ENCODE measurements around the gene ASPG. TPM values are rescaled to one million over a fixed set of nuclear protein-coding genes. Genes with fewer than 3 reads are reported as not detected.

Gene ASPG
- total RNA-seq, 1 experiment from 2014 or later = not detected

DNA sequence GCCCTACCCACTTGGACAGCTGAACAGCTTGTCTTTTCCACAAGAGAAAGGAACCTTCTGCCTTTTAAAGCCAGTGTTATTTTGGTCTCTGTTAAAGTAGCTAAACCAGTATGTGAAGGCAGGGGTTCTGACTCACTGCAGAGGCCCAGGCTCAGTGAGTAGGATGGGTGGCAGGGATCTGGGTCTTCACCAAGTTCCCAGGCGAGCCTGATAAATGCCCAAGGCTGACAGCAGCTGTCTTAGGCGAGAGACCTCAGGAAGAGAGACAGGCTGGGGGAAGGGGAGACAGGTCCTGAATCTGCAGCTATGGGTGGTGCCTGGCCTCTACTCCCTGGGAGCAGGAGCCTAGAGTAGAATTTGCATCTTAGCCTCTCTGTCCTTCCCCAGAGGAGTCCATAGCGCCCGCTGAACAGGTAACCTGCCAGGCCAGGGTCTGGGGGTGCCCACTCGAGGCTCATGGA, 34.8 kb downstream of the ASPG start:
- DNase-seq = no peak
- no peaks in the 10 kb centered on the region; the same call in 1 of the 2 replicates for H4K20me1 ChIP-seq (ENCODE audit: insufficient read depth, low read depth, low read length)
- no peaks in the 10 kb centered on the region for H3K79me2 ChIP-seq (ENCODE audit: low read length)
- no peak overlapping the region for H3K4me2 ChIP-seq (ENCODE audit: low read depth, low read length, poor library complexity, severe bottlenecking)
- no peaks in the 10 kb centered on the region for H3K36me3 ChIP-seq (ENCODE audit: insufficient read depth, low read length)
- H3K9me2 ChIP-seq (replicated peaks; ENCODE audit: insufficient read depth, low read length) = no peaks in the 10 kb centered on the region
- no peak overlapping the region for H3K4me3 ChIP-seq (ENCODE audit: low read length)
- no peaks in the 10 kb centered on the region for H3K27me3 ChIP-seq (ENCODE audit: low read length)
- no peak overlapping the region for H3K9ac ChIP-seq (ENCODE audit: low read length)
- no peaks in the 10 kb centered on the region for H3K4me1 ChIP-seq (ENCODE audit: low read length)
- H2AFZ ChIP-seq (ENCODE audit: low read length) = no peak overlapping the region
- H3K27ac ChIP-seq (ENCODE audit: low read length) = no peak overlapping the region
- peaks cover 6% of the 10 kb centered on the region for H3K9me3 ChIP-seq (ENCODE audit: low read length)

- no peaks in the 10 kb centered on the region for H3K4me1 ChIP-seq (ENCODE audit: low read length)
- H4K20me1 ChIP-seq (ENCODE audit: insufficient read depth, low read depth, low read length) = no peaks in the 10 kb centered on the region; the same call in 1 of the 2 replicates
- H3K4me2 ChIP-seq (ENCODE audit: low read depth, low read length, poor library complexity, severe bottlenecking) = no peak overlapping the region
- no peaks in the 10 kb centered on the region for H3K9me2 ChIP-seq (replicated peaks; ENCODE audit: insufficient read depth, low read length)
- peaks cover 10% of the 10 kb centered on the region for H3K9me3 ChIP-seq (ENCODE audit: low read length)
- no peaks in the 10 kb centered on the region for H3K27me3 ChIP-seq (ENCODE audit: low read length)
- H3K9ac ChIP-seq (ENCODE audit: low read length) = no peak overlapping the region
- no peaks in the 10 kb centered on the region for H3K36me3 ChIP-seq (ENCODE audit: insufficient read depth, low read length)
- H2AFZ ChIP-seq (ENCODE audit: low read length) = no peak overlapping the region
- H3K4me3 ChIP-seq (ENCODE audit: low read length) = no peak overlapping the region
- H3K79me2 ChIP-seq (ENCODE audit: low read length) = no peaks in the 10 kb centered on the region
- DNase-seq = no peak
- H3K27ac ChIP-seq (ENCODE audit: low read length) = no peak overlapping the region
These were observed 35.6 kb downstream of the ASPG start for GRCh38 chr14:104121142-104121541.

DNA sequence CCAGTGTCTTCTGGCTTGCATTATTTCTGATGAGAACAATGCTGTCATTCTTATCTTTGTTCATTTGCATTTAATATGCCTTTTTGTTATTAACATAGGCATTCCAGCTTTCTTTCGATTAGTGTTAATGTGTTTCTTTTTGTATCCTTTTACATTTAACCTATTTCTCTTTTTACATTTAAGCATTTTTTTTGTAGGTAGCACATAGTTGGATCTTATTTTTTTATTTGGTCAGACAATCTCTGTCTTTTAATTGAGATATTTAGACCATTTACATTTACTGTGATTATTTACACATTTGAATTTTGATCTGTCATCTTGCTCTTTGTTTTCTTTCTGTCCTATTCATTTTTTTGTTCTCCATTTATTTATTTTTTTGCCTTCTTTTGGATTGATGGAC, 38.4 kb downstream of the ASPG start:
- H3K4me2 ChIP-seq (ENCODE audit: low read depth, low read length, poor library complexity, severe bottlenecking) = no peak overlapping the region
- no peak for DNase-seq
- no peak overlapping the region for H3K9ac ChIP-seq (ENCODE audit: low read length)
- no peaks in the 10 kb centered on the region for H3K36me3 ChIP-seq (ENCODE audit: insufficient read depth, low read length)
- H3K79me2 ChIP-seq (ENCODE audit: low read length) = no peaks in the 10 kb centered on the region
- H2AFZ ChIP-seq (ENCODE audit: low read length) = no peak overlapping the region
- no peak overlapping the region for H3K27ac ChIP-seq (ENCODE audit: low read length)
- no peaks in the 10 kb centered on the region; the same call in 1 of the 2 replicates for H3K27me3 ChIP-seq (ENCODE audit: low read length)
- no peaks in the 10 kb centered on the region for H3K9me2 ChIP-seq (replicated peaks; ENCODE audit: insufficient read depth, low read length)
- H4K20me1 ChIP-seq (ENCODE audit: insufficient read depth, low read depth, low read length) = no peaks in the 10 kb centered on the region; the same call in 1 of the 2 replicates
- no peak overlapping the region for H3K4me3 ChIP-seq (ENCODE audit: low read length)
- H3K9me3 ChIP-seq (ENCODE audit: low read length) = peaks cover 10% of the 10 kb centered on the region
- no peaks in the 10 kb centered on the region for H3K4me1 ChIP-seq (ENCODE audit: low read length)

DNA sequence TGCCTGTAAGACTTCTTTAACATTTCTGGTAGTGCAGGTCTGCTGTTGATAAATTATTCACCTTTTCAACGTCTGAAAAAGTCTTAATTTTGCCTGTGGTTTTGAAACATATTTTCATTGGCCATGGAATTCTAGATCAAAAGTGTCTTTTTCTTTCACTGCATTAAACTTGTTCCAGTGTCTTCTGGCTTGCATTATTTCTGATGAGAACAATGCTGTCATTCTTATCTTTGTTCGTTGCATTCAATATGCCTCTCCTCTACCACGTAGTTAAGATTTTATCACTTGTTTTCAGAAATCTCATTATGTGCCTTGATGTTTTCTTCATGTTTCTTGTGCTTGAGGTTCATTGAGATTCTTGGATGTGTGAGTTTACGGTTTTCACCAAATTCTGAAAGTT, 39.5 kb downstream of the ASPG start:
- Histone ChIP-seq H3K36me3 (ENCODE audit: insufficient read depth, low read length) (no peaks in the 10 kb centered on the region; the same call in 1 of the 2 replicates), H3K9ac (ENCODE audit: low read length) (no peak overlapping the region), H3K27me3 (ENCODE audit: low read length) (no peaks in the 10 kb centered on the region; the same call in 1 of the 2 replicates), H3K4me1 (ENCODE audit: low read length) (no peaks in the 10 kb centered on the region), H3K4me2 (ENCODE audit: low read depth, low read length, poor library complexity, severe bottlenecking) (no peak overlapping the region), H2AFZ (ENCODE audit: low read length) (no peak overlapping the region), H3K9me3 (ENCODE audit: low read length) (peaks cover 17% of the 10 kb centered on the region), H4K20me1 (ENCODE audit: insufficient read depth, low read depth, low read length) (no peaks in the 10 kb centered on the region), H3K9me2 (replicated peaks; ENCODE audit: insufficient read depth, low read length) (no peaks in the 10 kb centered on the region), H3K4me3 (ENCODE audit: low read length) (no peak overlapping the region), H3K79me2 (ENCODE audit: low read length) (no peaks in the 10 kb centered on the region), H3K27ac (ENCODE audit: low read length) (no peak overlapping the region)
- DNase-seq = no peak

DNA sequence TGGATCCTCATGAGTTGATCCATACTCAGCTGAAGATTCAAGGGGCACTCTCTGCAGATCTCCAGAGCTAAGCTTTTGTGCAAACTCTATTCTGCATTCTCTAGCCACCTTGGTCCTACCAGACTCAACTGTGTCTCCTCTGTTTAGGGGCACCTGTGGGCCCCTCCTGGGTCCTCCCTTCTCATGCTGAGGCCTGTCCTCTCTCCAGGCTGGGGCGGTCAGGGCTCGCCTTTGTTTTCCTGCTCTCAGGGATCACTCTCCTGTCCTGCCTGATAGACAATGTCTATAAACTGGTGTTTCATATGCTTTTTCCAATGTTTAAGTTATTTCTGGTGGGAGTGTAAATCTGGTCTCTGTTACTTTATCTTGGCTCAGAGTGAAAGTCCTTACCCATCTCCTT, 41.3 kb downstream of the ASPG start:
- Histone ChIP-seq H4K20me1 (ENCODE audit: insufficient read depth, low read depth, low read length) (no peaks in the 10 kb centered on the region), H2AFZ (ENCODE audit: low read length) (no peak overlapping the region), H3K4me2 (ENCODE audit: low read depth, low read length, poor library complexity, severe bottlenecking) (no peak overlapping the region), H3K4me3 (ENCODE audit: low read length) (no peak overlapping the region), H3K36me3 (ENCODE audit: insufficient read depth, low read length) (no peaks in the 10 kb centered on the region; the same call in 1 of the 2 replicates), H3K79me2 (ENCODE audit: low read length) (no peaks in the 10 kb centered on the region), H3K9ac (ENCODE audit: low read length) (no peak overlapping the region), H3K9me2 (replicated peaks; ENCODE audit: insufficient read depth, low read length) (no peaks in the 10 kb centered on the region), H3K9me3 (ENCODE audit: low read length) (peaks cover 17% of the 10 kb centered on the region), H3K4me1 (ENCODE audit: low read length) (no peaks in the 10 kb centered on the region), H3K27ac (ENCODE audit: low read length) (no peak overlapping the region), H3K27me3 (ENCODE audit: low read length) (no peaks in the 10 kb centered on the region; the same call in 1 of the 2 replicates)
- DNase-seq = no peak

DNA sequence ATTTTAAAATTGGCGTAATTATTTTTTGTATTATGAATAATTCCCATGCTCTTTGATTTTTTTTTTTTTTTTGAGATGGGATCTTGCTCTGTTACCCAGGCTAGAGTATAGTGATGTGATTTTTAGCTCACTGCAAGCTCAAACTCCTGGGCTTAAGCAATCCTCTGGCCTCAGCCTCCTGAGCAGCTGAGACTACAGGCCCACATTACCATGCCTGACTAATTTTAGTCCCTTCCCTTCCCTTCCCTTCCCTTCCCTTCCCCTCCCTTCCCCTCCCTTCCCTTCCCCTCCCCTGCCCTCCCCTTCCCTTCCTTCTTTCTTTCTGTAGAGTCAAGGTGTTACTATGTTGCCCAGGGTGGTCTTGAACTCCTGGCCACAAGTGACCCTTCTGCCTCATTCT, 43.5 kb downstream of the ASPG start:
- no peaks in the 10 kb centered on the region; the same call in 1 of the 2 replicates for H3K36me3 ChIP-seq (ENCODE audit: insufficient read depth, low read length)
- H3K79me2 ChIP-seq (ENCODE audit: low read length) = no peaks in the 10 kb centered on the region
- H3K9me3 ChIP-seq (ENCODE audit: low read length) = peaks cover 13% of the 10 kb centered on the region
- DNase-seq = no peak
- no peak overlapping the region for H3K27ac ChIP-seq (ENCODE audit: low read length)
- no peak overlapping the region for H3K9ac ChIP-seq (ENCODE audit: low read length)
- no peaks in the 10 kb centered on the region for H3K4me1 ChIP-seq (ENCODE audit: low read length)
- no peaks in the 10 kb centered on the region for H4K20me1 ChIP-seq (ENCODE audit: insufficient read depth, low read depth, low read length)
- no peak overlapping the region for H3K4me3 ChIP-seq (ENCODE audit: low read length)
- no peak overlapping the region for H3K4me2 ChIP-seq (ENCODE audit: low read depth, low read length, poor library complexity, severe bottlenecking)
- H3K27me3 ChIP-seq (ENCODE audit: low read length) = no peaks in the 10 kb centered on the region; the same call in 1 of the 2 replicates
- H3K9me2 ChIP-seq (replicated peaks; ENCODE audit: insufficient read depth, low read length) = no peaks in the 10 kb centered on the region
- H2AFZ ChIP-seq (ENCODE audit: low read length) = no peak overlapping the region

DNA sequence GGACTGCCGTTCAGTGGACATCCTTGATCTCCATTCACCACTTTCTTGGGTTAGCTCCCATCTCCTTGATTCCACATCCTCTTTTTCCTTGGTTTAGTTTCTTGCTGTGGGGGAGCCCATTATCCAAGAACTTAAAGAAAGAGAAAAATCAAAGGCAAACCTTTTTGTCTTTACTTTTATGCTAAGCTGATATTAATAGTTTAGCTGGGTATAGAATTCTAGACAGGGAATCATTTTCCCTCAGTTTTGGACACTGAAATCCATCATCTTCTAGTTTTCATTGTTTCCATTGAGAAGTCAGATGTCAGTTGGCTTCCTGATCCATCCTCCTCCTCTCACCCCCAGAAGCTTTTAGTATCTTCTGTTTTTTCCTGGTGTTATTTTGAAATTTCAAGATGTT, 44.1 kb downstream of the ASPG start:
- no peak overlapping the region for H2AFZ ChIP-seq (ENCODE audit: low read length)

GRCh38 chr14:104130974-104131651, 45.6 kb downstream of the ASPG start:
- no peaks in the 10 kb centered on the region for H3K9me2 ChIP-seq (replicated peaks; ENCODE audit: insufficient read depth, low read length)
- H3K27me3 ChIP-seq (ENCODE audit: low read length) = no peaks in the 10 kb centered on the region; the same call in 1 of the 2 replicates
- H3K36me3 ChIP-seq (ENCODE audit: insufficient read depth, low read length) = no peaks in the 10 kb centered on the region; the same call in 1 of the 2 replicates
- H3K4me1 ChIP-seq (ENCODE audit: low read length) = no peaks in the 10 kb centered on the region
- peaks cover 7% of the 10 kb centered on the region for H3K9me3 ChIP-seq (ENCODE audit: low read length)
- H3K9ac ChIP-seq (ENCODE audit: low read length) = no peak overlapping the region
- H3K79me2 ChIP-seq (ENCODE audit: low read length) = no peaks in the 10 kb centered on the region
- no peak overlapping the region for H2AFZ ChIP-seq (ENCODE audit: low read length)
- H3K4me2 ChIP-seq (ENCODE audit: low read depth, low read length, poor library complexity, severe bottlenecking) = no peak overlapping the region
- 0 out of 2 replicates have a peak, but pooled peaks cover 3% of the 10 kb centered on the region for H4K20me1 ChIP-seq (ENCODE audit: insufficient read depth, low read depth, low read length)
- no peak overlapping the region for H3K4me3 ChIP-seq (ENCODE audit: low read length)
- DNase-seq = peak; percentile 92
- no peak overlapping the region for H3K27ac ChIP-seq (ENCODE audit: low read length)

More for the DNA sequence above, 44.1 kb downstream of the ASPG start:
- Histone ChIP-seq H3K36me3 (ENCODE audit: insufficient read depth, low read length) (no peaks in the 10 kb centered on the region; the same call in 1 of the 2 replicates), H3K27ac (ENCODE audit: low read length) (no peak overlapping the region), H4K20me1 (ENCODE audit: insufficient read depth, low read depth, low read length) (no peaks in the 10 kb centered on the region), H3K79me2 (ENCODE audit: low read length) (no peaks in the 10 kb centered on the region), H3K9me3 (ENCODE audit: low read length) (peaks cover 11% of the 10 kb centered on the region), H3K4me3 (ENCODE audit: low read length) (no peak overlapping the region), H3K4me2 (ENCODE audit: low read depth, low read length, poor library complexity, severe bottlenecking) (no peak overlapping the region), H3K27me3 (ENCODE audit: low read length) (no peaks in the 10 kb centered on the region; the same call in 1 of the 2 replicates), H3K9me2 (replicated peaks; ENCODE audit: insufficient read depth, low read length) (no peaks in the 10 kb centered on the region), H3K4me1 (ENCODE audit: low read length) (no peaks in the 10 kb centered on the region), H3K9ac (ENCODE audit: low read length) (no peak overlapping the region)
- DNase-seq = no peak
